H1 (cell line): ENCODE results near the gene TGFBRAP1. TPM values are rescaled to one million over a fixed set of nuclear protein-coding genes. Genes with fewer than 3 reads are reported as not detected.

ENCODE experiments used
- CTCF ChIA-PET: fragments of 300-600 bp; sonication (Branson Sonifier 250); formaldehyde crosslinking; loops from one replicate; lab custom pipeline; 2021; ENCODE audit not compliant: partially characterized antibody; lab: Charles Lee
- POLR2A ChIA-PET: fragments of 300-600 bp; sonication (Branson Sonifier 250); formaldehyde crosslinking; loops from one replicate; lab custom pipeline; 2021; ENCODE audit warnings: inconsistent platforms; ENCODE audit not compliant: partially characterized antibody; lab: Charles Lee
- DNase-seq, 2 experiments: peaks; one replicate each; pipeline versions ENCODE4 v3.0.0 to v3.0.0-alpha.2; 2010 to 2022; ENCODE audit warnings: low spot score in 2 of 2, low read depth in 1 of 2, mixed read lengths in 1 of 2
- FAIRE-seq: peaks from 2 replicates; lab custom pipeline; 2011; peaks lifted over from hg19 to GRCh38; lab: Jason Lieb, UNC
- H2AFZ ChIP-seq: 2 replicates; pipeline ENCODE4 v1.8.1; 2012; ENCODE audit warnings: low read length, inconsistent platforms
- H2AK5ac ChIP-seq: 2 replicates; pipeline ENCODE4 v1.6.1; 2013; ENCODE audit warnings: low read depth, low read length
- H2BK120ac ChIP-seq: replicated peaks from 2 replicates; pipeline ENCODE3; 2013; ENCODE audit warnings: low read depth, low read length, inconsistent platforms
- H2BK12ac ChIP-seq: 2 replicates; pipeline ENCODE4 v1.6.1; 2013; ENCODE audit warnings: low read depth, low read length
- H2BK15ac ChIP-seq: 2 replicates; pipeline ENCODE4 v1.6.1; 2013; ENCODE audit warnings: low read length
- H2BK20ac ChIP-seq: 2 replicates; pipeline ENCODE4 v1.6.1; 2013; ENCODE audit warnings: low read length
- H2BK5ac ChIP-seq: 2 replicates; pipeline ENCODE4 v1.6.1; 2013; ENCODE audit warnings: low read depth, low read length
- H3K14ac ChIP-seq: 2 replicates; pipeline ENCODE4 v1.6.1; 2013; ENCODE audit warnings: inconsistent platforms; ENCODE audit not compliant: insufficient read length
- H3K18ac ChIP-seq: 2 replicates; pipeline ENCODE4 v1.6.1; 2013; ENCODE audit warnings: low read length; ENCODE audit errors: extremely low read depth
- H3K23ac ChIP-seq: 2 replicates; pipeline ENCODE4 v1.6.1; 2013; ENCODE audit warnings: inconsistent platforms; ENCODE audit not compliant: insufficient read length
- H3K23me2 ChIP-seq: 2 replicates; pipeline ENCODE4 v1.6.1; 2013; ENCODE audit warnings: low read depth, low read length
- H3K27ac ChIP-seq: 2 replicates; pipeline ENCODE4 v1.6.1; 2011; ENCODE audit warnings: low read depth, low read length, inconsistent platforms
- H3K27me3 ChIP-seq, 4 experiments: replicated peaks in 1 of 4; 1 replicate in 1 of 4; 2 replicates in 3 of 4; pipeline versions ENCODE4 v1.6.1 to v1.8.1; 2011 to 2013; ENCODE audit warnings: low read length in 3 of 4, mild to moderate bottlenecking in 3 of 4, inconsistent platforms in 2 of 4, mixed read lengths in 2 of 4, moderate library complexity in 1 of 4; ENCODE audit not compliant: control insufficient read depth in 3 of 4, insufficient read depth in 3 of 4; ENCODE audit errors: extremely low read depth in 1 of 4
- H3K36me3 ChIP-seq, 4 experiments: 2 replicates each; pipeline versions ENCODE4 v1.6.1 to v1.8.1; 2011 to 2013; ENCODE audit warnings: mild to moderate bottlenecking in 4 of 4, low read length in 3 of 4, moderate library complexity in 2 of 4, control low read depth in 1 of 4, inconsistent platforms in 1 of 4; ENCODE audit not compliant: insufficient read depth in 4 of 4, control insufficient read depth in 2 of 4
- H3K4ac ChIP-seq: replicated peaks from 2 replicates; pipeline ENCODE3; 2013; ENCODE audit warnings: low read length, low read depth, mixed read lengths, inconsistent platforms; ENCODE audit not compliant: insufficient read length
- H3K4me1 ChIP-seq, 4 experiments: replicated peaks in 1 of 4; 1 replicate in 1 of 4; 2 replicates in 3 of 4; pipeline versions ENCODE4 v1.6.1 to v1.8.1; 2011 to 2013; ENCODE audit warnings: low read length in 3 of 4, inconsistent platforms in 2 of 4, mixed read lengths in 1 of 4; ENCODE audit not compliant: insufficient read depth in 4 of 4, control insufficient read depth in 3 of 4
- H3K4me2 ChIP-seq, 2 experiments: 2 replicates each; pipeline versions ENCODE4 v1.6.1 to v1.8.1; 2011 to 2013; ENCODE audit warnings: low read depth in 2 of 2, low read length in 2 of 2, control low read depth in 1 of 2, inconsistent platforms in 1 of 2, mild to moderate bottlenecking in 1 of 2; ENCODE audit not compliant: insufficient read depth in 1 of 2
- H3K4me3 ChIP-seq, 4 experiments: fragments of 200-600, 300-600 bp in 1 of 4; sonication (generic), shearing (Covaris generic), sonication (Bioruptor Twin) in 1 of 4; 2 replicates each; pipeline versions ENCODE4 v1.5.1 to v1.8.1; 2011 to 2016; ENCODE audit warnings: low read length in 4 of 4, low read depth in 3 of 4, control low read depth in 2 of 4, inconsistent platforms in 2 of 4, mild to moderate bottlenecking in 2 of 4, mixed read lengths in 1 of 4, moderate library complexity in 1 of 4; ENCODE audit not compliant: insufficient read depth in 2 of 4; ENCODE audit errors: extremely low read depth in 1 of 4
- H3K56ac ChIP-seq: replicated peaks from 2 replicates; pipeline ENCODE3; 2013; ENCODE audit warnings: low read depth, mild to moderate bottlenecking, mixed read lengths, low read length, inconsistent platforms; ENCODE audit not compliant: insufficient read length
- H3K79me1 ChIP-seq: 2 replicates; pipeline ENCODE4 v1.6.1; 2013; ENCODE audit warnings: low read depth, low read length, control low read depth
- H3K79me2 ChIP-seq, 2 experiments: 2 replicates each; pipeline versions ENCODE4 v1.6.1 to v1.8.1; 2012 to 2013; ENCODE audit warnings: low read length in 2 of 2, mild to moderate bottlenecking in 2 of 2, inconsistent platforms in 1 of 2; ENCODE audit not compliant: insufficient read depth in 2 of 2, control insufficient read depth in 1 of 2
- H3K9ac ChIP-seq, 4 experiments: replicated peaks in 1 of 4; 1 replicate in 1 of 4; 2 replicates in 3 of 4; pipeline versions ENCODE4 v1.6.1 to v1.8.1; 2011 to 2013; ENCODE audit warnings: low read depth in 3 of 4, low read length in 3 of 4, control low read depth in 2 of 4, mild to moderate bottlenecking in 2 of 4, moderate library complexity in 2 of 4, inconsistent platforms in 1 of 4; ENCODE audit errors: extremely low read depth in 1 of 4
- H3K9me3 ChIP-seq, 2 experiments: 2 replicates each; pipeline versions ENCODE4 v1.6.1 to v1.8.1; 2012 to 2013; ENCODE audit warnings: mild to moderate bottlenecking in 2 of 2, moderate library complexity in 2 of 2, control low read depth in 1 of 2, inconsistent platforms in 1 of 2, low read depth in 1 of 2, low read length in 1 of 2, mixed read lengths in 1 of 2; ENCODE audit not compliant: insufficient read depth in 2 of 2
- H4K20me1 ChIP-seq, 2 experiments: replicated peaks in 1 of 2; 2 replicates each; pipeline versions ENCODE3 to v1.8.1; 2011 to 2013; ENCODE audit warnings: inconsistent platforms in 2 of 2, low read length in 2 of 2, mild to moderate bottlenecking in 1 of 2; ENCODE audit not compliant: insufficient read depth in 2 of 2, control insufficient read depth in 1 of 2
- H4K5ac ChIP-seq: 2 replicates; pipeline ENCODE4 v1.6.1; 2013; ENCODE audit warnings: low read length, low read depth, mixed read lengths, inconsistent platforms; ENCODE audit not compliant: insufficient read length
- H4K8ac ChIP-seq: 2 replicates; pipeline ENCODE4 v1.8.0; 2013; ENCODE audit warnings: mild to moderate bottlenecking, moderate library complexity, low read length, inconsistent platforms; ENCODE audit not compliant: insufficient read depth; ENCODE audit errors: extremely low read depth
- H4K91ac ChIP-seq: replicated peaks from 2 replicates; pipeline ENCODE3; 2013; ENCODE audit warnings: low read length, mixed read lengths, inconsistent platforms; ENCODE audit not compliant: insufficient read length
- BRCA1 ChIP-seq: IDR thresholded peaks from 2 replicates; pipeline ENCODE4 v1.6.1; 2012; ENCODE audit warnings: low read depth, low read length, improper control_type of control experiment
- CBX8 ChIP-seq: fragments of 300-800, 300-1000 bp; sonication (generic); IDR thresholded peaks from 2 replicates; pipeline ENCODE4 v1.7.1; 2016; ENCODE audit warnings: low read depth, low read length, borderline replicate concordance
- CHD1 ChIP-seq: IDR thresholded peaks from 2 replicates; pipeline ENCODE4 v1.6.1; 2012; ENCODE audit warnings: low read depth, low read length, improper control_type of control experiment
- FOSL1 ChIP-seq: IDR thresholded peaks from 2 replicates; pipeline ENCODE4 v1.6.1; 2011; ENCODE audit warnings: mild to moderate bottlenecking, low read depth, low read length, moderate library complexity; ENCODE audit not compliant: insufficient read depth
- JUND ChIP-seq: IDR thresholded peaks from 2 replicates; pipeline ENCODE4 v1.6.1; 2011; ENCODE audit warnings: mild to moderate bottlenecking, improper control_type of control experiment, low read length
- KDM1A ChIP-seq: fragments of 200-600, 300-600 bp; sonication (generic); IDR thresholded peaks from 2 replicates; pipeline ENCODE4 v1.7.1; 2016; ENCODE audit warnings: mild to moderate bottlenecking, low read length, borderline replicate concordance
- MAFK ChIP-seq: IDR thresholded peaks from 2 replicates; pipeline ENCODE4 v1.6.1; 2012; ENCODE audit warnings: low read depth, mild to moderate bottlenecking, improper control_type of control experiment, low read length
- WGBS, 2 experiments: shearing (Covaris generic) in 1 of 2; methylation state at CpG; one replicate each; pipeline versions ENCODE4 v1.1.6 to v1.1.7; 2013 to 2015; ENCODE audit warnings: low lambda C conversion rate in 2 of 2, mixed read lengths in 2 of 2, inconsistent platforms in 1 of 2, low coverage in 1 of 2, missing lambda C conversion rate in 1 of 2; ENCODE audit not compliant: insufficient replicate concordance in 2 of 2, insufficient coverage in 1 of 2, insufficient read length in 1 of 2; ENCODE audit errors: extremely low coverage in 1 of 2, missing lambda C conversion rate in 1 of 2; 5-methylcytosine and 5-hydroxymethylcytosine counted together
- polyA plus RNA-seq, 7 experiments: library from polyadenylated mRNA; depleted of rRNA in 3 of 7; stranded (reverse) in 5 of 7; unstranded in 2 of 7; fragments of >200 nt in 5 of 7; fragments of 200-250 nt in 2 of 7; gene quantifications; 1 replicate in 5 of 7; 2 replicates in 1 of 7; 4 replicates in 1 of 7; pipeline versions ENCODE4 v1.2.1 to v1.2.3, GENCODE V29; 2011 to 2013; ENCODE audit warnings: missing spikeins in 2 of 7, mixed read lengths in 2 of 7
- total RNA-seq: library from RNA; stranded (reverse); fragmentation: NEBNext Ultra II Directional; extraction: Animal tissue kit (Norgen Biotek cat#: 25700); gene quantifications from 2 replicates; pipeline ENCODE4 v1.2.1, GENCODE V29; 2021

TGFBRAP1 gene
- total and polyA plus RNA-seq, 2 of the 8 experiments (the other 6 are each of a cell fraction or from before 2014, with no cell fraction given): 11.2 to 20.2 TPM

- Histone ChIP-seq H4K91ac (no peak overlapping the region), H4K20me1 (peaks cover 0 to 4% of the 10 kb centered on the region in 2 experiments), H2BK5ac (no peak overlapping the region), H3K27me3 (no peaks in the 10 kb centered on the region), H3K27ac (no peak overlapping the region), H3K14ac (no peak overlapping the region), H3K56ac (no peak overlapping the region), H2BK120ac (no peak overlapping the region), H3K9me3 (no peaks in the 10 kb centered on the region), H3K79me2 (no peaks in the 10 kb centered on the region), H3K18ac (no peak overlapping the region), H3K36me3 (peaks cover 7 to 41% (median 27%) of the 10 kb centered on the region in 4 experiments), H2BK15ac (no peak overlapping the region), H3K4me3 (no peak overlapping the region), H3K79me1 (peaks cover 2% of the 10 kb centered on the region; the same call in 1 of the 2 replicates), H2BK12ac (no peak overlapping the region), H4K5ac (no peak overlapping the region), H2AFZ (no peak overlapping the region), H3K9ac (no peak overlapping the region), H3K23ac (no peak overlapping the region), H2AK5ac (no peak overlapping the region), H4K8ac (no peak overlapping the region), H3K4me2 (no peak overlapping the region), H3K4ac (no peak overlapping the region), H3K23me2 (no peaks in the 10 kb centered on the region), H2BK20ac (no peak overlapping the region), H3K4me1 (no peaks in the 10 kb centered on the region)
- DNase-seq: no peak
- ChIA-PET CTCF (interaction anchor here (0.6 to 7.2 kb wide), 3 partner anchors 20 to 154 kb away, joined by 3 to 122 read pairs (median 20); no protein-coding TSS in a partner anchor), POLR2A (interaction anchor here (1.2 to 1.3 kb wide), 2 partner anchors 15 to 20 kb away, joined by 3 to 4 read pairs; no protein-coding TSS in a partner anchor)
- FAIRE-seq: no peak
- TF ChIP-seq CHD1 (no peak), JUND (no peak), CBX8 (no peak), KDM1A (no peak), FOSL1 (no peak), BRCA1 (no peak), MAFK (no peak)
- 89% methylated on average over 5 of the region's 5 CpGs; no CpG with 5 or more reads in 1 of the 2 experiments for WGBS, 2 experiments
Observed at GRCh38 chr2:105364436-105365139, 35.1 kb upstream of the TGFBRAP1 start.
